GM23338 (cell line): ENCODE measurements around the gene NKX3-2. TPM values are rescaled to one million over a fixed set of nuclear protein-coding genes. Genes with fewer than 3 reads are reported as not detected.

Source experiments
- ATAC-seq: fragments of 200-7000 bp; cut with Tn5 transposase; 3 replicates; pipeline ENCODE4 v1.9.1; 2020
- DNase-seq: peaks from one replicate; pipeline ENCODE4 v3.0.0-alpha.2; 2015; ENCODE audit warnings: low spot score
- H2AFZ ChIP-seq: fragments of 200-600 bp; sonication (generic); 2 replicates; pipeline ENCODE4 v1.8.0; 2016; ENCODE audit warnings: antibody characterized with exemption, mild to moderate bottlenecking, moderate library complexity
- H3F3A ChIP-seq: fragments of 200-600 bp; sonication (generic); replicated peaks from 2 replicates; pipeline ENCODE4 v1.8.0; 2017; ENCODE audit warnings: antibody characterized with exemption, mixed run types, low read depth
- H3K27ac ChIP-seq: fragments of 200-600 bp; sonication (generic); 2 replicates; pipeline ENCODE4 v1.6.1; 2016; ENCODE audit warnings: low read depth
- H3K27me3 ChIP-seq: fragments of 200-600 bp; sonication (generic); 2 replicates; pipeline ENCODE4 v1.8.0; 2016; ENCODE audit warnings: mild to moderate bottlenecking, mixed run types, moderate library complexity; ENCODE audit not compliant: insufficient read depth
- H3K36me3 ChIP-seq: fragments of 200-600 bp; sonication (generic); 2 replicates; pipeline ENCODE4 v1.8.0; 2016; ENCODE audit warnings: mild to moderate bottlenecking; ENCODE audit not compliant: insufficient read depth
- H3K4me1 ChIP-seq: fragments of 200-600 bp; sonication (generic); 2 replicates; pipeline ENCODE4 v1.8.0; 2016; ENCODE audit warnings: mild to moderate bottlenecking, moderate library complexity; ENCODE audit not compliant: insufficient read depth
- H3K4me2 ChIP-seq: fragments of 200-600 bp; sonication (generic); 2 replicates; pipeline ENCODE4 v1.7.1; 2017; ENCODE audit warnings: mixed run types
- H3K4me3 ChIP-seq: fragments of 200-600 bp; sonication (generic); 2 replicates; pipeline ENCODE4 v1.6.1; 2016; ENCODE audit warnings: mixed run types
- H3K79me2 ChIP-seq: fragments of 200-600 bp; sonication (generic); replicated peaks from 2 replicates; pipeline ENCODE4 v1.8.0; 2017; ENCODE audit warnings: mild to moderate bottlenecking; ENCODE audit not compliant: insufficient read depth
- H3K9me2 ChIP-seq: fragments of 200-600 bp; sonication (generic); 2 replicates; pipeline ENCODE4 v1.8.0; 2017; ENCODE audit not compliant: insufficient read depth
- H4K20me1 ChIP-seq: fragments of 200-600 bp; sonication (generic); replicated peaks from 2 replicates; pipeline ENCODE4 v1.8.0; 2017; ENCODE audit warnings: mild to moderate bottlenecking; ENCODE audit not compliant: insufficient read depth
- H3K27ac Mint-ChIP-seq: 2 replicates; pipeline ENCODE4 v1.8.0; 2020; ENCODE audit warnings: inconsistent platforms, mild to moderate bottlenecking, moderate library complexity, mixed read lengths
- H3K27me3 Mint-ChIP-seq: 3 replicates; pipeline ENCODE4 v1.8.0; 2022; ENCODE audit warnings: low read depth, mild to moderate bottlenecking, moderate library complexity, mixed read lengths, inconsistent platforms; ENCODE audit not compliant: insufficient read depth, poor library complexity
- H3K36me3 Mint-ChIP-seq: 3 replicates; pipeline ENCODE4 v1.8.0; 2021; ENCODE audit warnings: low read depth, mild to moderate bottlenecking, inconsistent platforms, moderate library complexity, mixed read lengths
- H3K4me1 Mint-ChIP-seq: 3 replicates; pipeline ENCODE4 v1.8.0; 2020; ENCODE audit warnings: mild to moderate bottlenecking, inconsistent platforms, mixed read lengths
- H3K4me3 Mint-ChIP-seq: 3 replicates; pipeline ENCODE4 v1.8.0; 2021; ENCODE audit warnings: moderate library complexity, mild to moderate bottlenecking, inconsistent platforms, mixed read lengths
- H3K9me3 Mint-ChIP-seq: 3 replicates; pipeline ENCODE4 v1.8.0; 2020; ENCODE audit warnings: moderate library complexity, mild to moderate bottlenecking, inconsistent platforms, mixed read lengths
- CREB1 ChIP-seq: fragments of 250-450 bp; sonication (Bioruptor Pico); IDR thresholded peaks from 2 replicates; pipeline ENCODE4 v1.5.0; 2020; ENCODE audit warnings: low read depth, mild to moderate bottlenecking, moderate library complexity
- EZH2 ChIP-seq: fragments of 200-600 bp; sonication (generic); IDR thresholded peaks from one replicate; pipeline ENCODE4 v1.8.0; 2017; ENCODE audit warnings: antibody characterized with exemption, mild to moderate bottlenecking, low read depth; ENCODE audit not compliant: unreplicated experiment
- EZH2phosphoT487 ChIP-seq: fragments of 200-600 bp; sonication (generic); IDR thresholded peaks from one replicate; pipeline ENCODE4 v1.8.1; 2018; ENCODE audit warnings: antibody characterized with exemption; ENCODE audit not compliant: unreplicated experiment
- JUNB ChIP-seq: IDR thresholded peaks from one replicate; pipeline ENCODE4 v1.6.1; 2016; ENCODE audit warnings: antibody characterized with exemption; ENCODE audit not compliant: unreplicated experiment
- NANOG ChIP-seq: IDR thresholded peaks from 2 replicates; pipeline ENCODE4 v1.6.1; 2016; ENCODE audit warnings: antibody characterized with exemption, borderline replicate concordance
- POLR2AphosphoS5 ChIP-seq: IDR thresholded peaks from 2 replicates; pipeline ENCODE4 v1.6.1; 2016; ENCODE audit warnings: antibody characterized with exemption, low read depth
- long read RNA-seq: library from polyadenylated mRNA; unstranded; transcript quantifications from one replicate; pipeline ENCODE4 v2.0.0, GENCODE V29; 2020; ENCODE audit not compliant: unreplicated experiment
- polyA plus RNA-seq: library from polyadenylated mRNA; unstranded; fragments of >200 nt; fragmentation: Nextera tagmentation; extraction: Ambion mirVana; gene quantifications from 2 replicates; pipeline ENCODE4 v1.2.1, GENCODE V29; 2016
- total RNA-seq: library from RNA; depleted of rRNA; stranded (reverse); fragments of >200 nt; shearing (Covaris generic); gene quantifications from 2 replicates; pipeline ENCODE4 v1.2.3, GENCODE V29; 2014; rRNA removed
- TF ChIP-seq, protein P1 (sequence below): IDR thresholded peaks from one replicate; pipeline ENCODE4 v1.6.1; 2018; ENCODE audit warnings: antibody characterized with exemption; ENCODE audit not compliant: unreplicated experiment
- TF ChIP-seq, protein P2 (sequence below): fragments of 250-450 bp; sonication (Bioruptor Pico); IDR thresholded peaks from 2 replicates; pipeline ENCODE4 v1.5.0; 2020; ENCODE audit warnings: mild to moderate bottlenecking, moderate library complexity

NKX3-2 gene
- 0.14 TPM in 1 of 2 replicates, not detected in the other for total RNA-seq
- not detected in 2 replicates for polyA plus RNA-seq
- long read RNA-seq, result 0 reads

DNA sequence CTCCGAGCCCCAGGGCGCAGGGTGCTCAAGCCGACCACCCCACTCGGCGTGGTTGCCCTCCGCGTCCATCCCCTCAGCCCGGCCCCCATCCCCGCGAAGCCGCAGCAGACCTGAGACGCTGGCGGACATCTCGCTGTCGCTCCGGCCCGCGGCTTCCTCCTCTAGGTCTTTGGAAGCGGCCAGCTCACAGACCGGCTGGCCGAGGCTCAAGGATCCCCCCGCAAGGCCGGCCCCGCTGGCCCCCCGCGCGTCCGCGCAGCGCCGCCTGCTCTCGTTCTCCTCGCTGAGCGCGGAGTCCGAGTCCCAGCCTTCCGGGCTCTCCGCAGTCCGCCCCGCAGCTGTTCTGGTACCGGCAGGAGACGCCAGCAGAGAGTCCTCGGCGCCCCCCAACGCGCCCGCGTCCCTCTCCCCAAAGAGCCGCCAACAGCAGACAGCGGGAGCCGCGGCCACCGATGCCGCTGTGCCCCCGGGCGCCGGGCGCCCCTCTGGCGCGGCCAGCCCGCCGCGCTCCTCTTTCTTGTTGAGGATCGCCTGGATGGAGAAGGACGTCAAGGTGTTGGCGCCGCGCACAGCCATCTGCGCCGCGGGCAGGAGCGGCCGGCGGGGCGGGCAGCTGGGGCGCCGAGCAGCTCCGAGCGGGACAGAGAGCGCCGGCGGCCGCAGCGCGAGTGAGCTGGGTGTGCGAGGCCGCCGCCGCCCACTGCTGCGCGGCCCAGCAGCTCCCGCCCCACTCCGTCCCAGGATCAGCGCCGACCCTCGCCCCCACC is at the start of gene NKX3-2:
NKX3-2 (minus strand) TSS at position 670 of the 767 bp plus-strand sequence; CDS start at position 576, 94 bp downstream.
- Mint-ChIP-seq H3K4me1 (peaks cover 29% of the 10 kb centered on the region), H3K4me3 (peak within 1 kb of the TSS; percentile 87), H3K36me3 (peaks cover 4% of the 10 kb centered on the region; the same call in 1 of the 3 replicates), H3K27me3 (peaks cover 84% of the 10 kb centered on the region), H3K9me3 (peaks cover 4% of the 10 kb centered on the region; the same call in 2 of the 3 replicates), H3K27ac (no peak within 1 kb of the TSS)
- TF ChIP-seq EZH2 (peak; percentile 76), EZH2phosphoT487 (peak; percentile 90), POLR2AphosphoS5 (no peak), CREB1 (CRISPR knock-in tag) (0 out of 2 replicates have a peak, but pooled peaks have one; percentile 7)
- H3K27ac ChIP-seq, result no peak within 1 kb of the TSS
- H3F3A ChIP-seq, result peaks cover 31% of the 10 kb centered on the region
- peak within 1 kb of the TSS; percentile 91 for H2AFZ ChIP-seq
- H3K4me1 ChIP-seq, result peaks cover 65% of the 10 kb centered on the region
- peak; percentile 15 for ATAC-seq
- no peaks in the 10 kb centered on the region for H3K79me2 ChIP-seq
- DNase-seq, result peak; percentile 70
- H4K20me1 ChIP-seq, result peaks cover 12% of the 10 kb centered on the region
- peak within 1 kb of the TSS; percentile 81 for H3K4me2 ChIP-seq
- H3K36me3 ChIP-seq, result no peaks in the 10 kb centered on the region
- peak within 1 kb of the TSS; percentile 58 for H3K4me3 ChIP-seq
- no peaks in the 10 kb centered on the region for H3K9me2 ChIP-seq
- peaks cover 98% of the 10 kb centered on the region for H3K27me3 ChIP-seq

DNA sequence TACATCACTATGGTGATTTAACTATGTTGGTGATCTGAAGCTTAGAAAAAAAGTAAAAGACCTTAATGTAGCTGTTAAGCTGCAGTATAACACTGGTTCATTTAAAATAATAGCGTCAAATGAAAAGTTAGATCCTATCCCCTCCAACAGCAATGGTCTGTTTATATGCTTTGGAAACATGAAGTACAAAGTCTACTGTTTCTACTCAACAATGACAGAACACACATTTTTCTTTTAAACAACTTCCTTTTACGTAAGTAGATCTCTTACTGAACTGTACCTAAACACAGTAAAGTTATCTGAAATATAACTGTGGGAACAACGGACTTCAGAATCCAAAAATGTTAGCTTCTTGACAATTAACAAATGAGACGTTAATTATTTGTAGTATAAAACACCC is 47.9 kb upstream of the NKX3-2 start:
- no peaks in the 10 kb centered on the region for H3K79me2 ChIP-seq
- no peaks in the 10 kb centered on the region for H3K27me3 Mint-ChIP-seq
- H3K4me2 ChIP-seq, result no peak overlapping the region
- no peak overlapping the region for H2AFZ ChIP-seq
- DNase-seq (no peak), ATAC-seq (no peak)
- H3K36me3 Mint-ChIP-seq, result peaks cover 32% of the 10 kb centered on the region
- no peaks in the 10 kb centered on the region for H3K27me3 ChIP-seq
- TF ChIP-seq EZH2phosphoT487, result no peak
- TF ChIP-seq, protein P1, sequence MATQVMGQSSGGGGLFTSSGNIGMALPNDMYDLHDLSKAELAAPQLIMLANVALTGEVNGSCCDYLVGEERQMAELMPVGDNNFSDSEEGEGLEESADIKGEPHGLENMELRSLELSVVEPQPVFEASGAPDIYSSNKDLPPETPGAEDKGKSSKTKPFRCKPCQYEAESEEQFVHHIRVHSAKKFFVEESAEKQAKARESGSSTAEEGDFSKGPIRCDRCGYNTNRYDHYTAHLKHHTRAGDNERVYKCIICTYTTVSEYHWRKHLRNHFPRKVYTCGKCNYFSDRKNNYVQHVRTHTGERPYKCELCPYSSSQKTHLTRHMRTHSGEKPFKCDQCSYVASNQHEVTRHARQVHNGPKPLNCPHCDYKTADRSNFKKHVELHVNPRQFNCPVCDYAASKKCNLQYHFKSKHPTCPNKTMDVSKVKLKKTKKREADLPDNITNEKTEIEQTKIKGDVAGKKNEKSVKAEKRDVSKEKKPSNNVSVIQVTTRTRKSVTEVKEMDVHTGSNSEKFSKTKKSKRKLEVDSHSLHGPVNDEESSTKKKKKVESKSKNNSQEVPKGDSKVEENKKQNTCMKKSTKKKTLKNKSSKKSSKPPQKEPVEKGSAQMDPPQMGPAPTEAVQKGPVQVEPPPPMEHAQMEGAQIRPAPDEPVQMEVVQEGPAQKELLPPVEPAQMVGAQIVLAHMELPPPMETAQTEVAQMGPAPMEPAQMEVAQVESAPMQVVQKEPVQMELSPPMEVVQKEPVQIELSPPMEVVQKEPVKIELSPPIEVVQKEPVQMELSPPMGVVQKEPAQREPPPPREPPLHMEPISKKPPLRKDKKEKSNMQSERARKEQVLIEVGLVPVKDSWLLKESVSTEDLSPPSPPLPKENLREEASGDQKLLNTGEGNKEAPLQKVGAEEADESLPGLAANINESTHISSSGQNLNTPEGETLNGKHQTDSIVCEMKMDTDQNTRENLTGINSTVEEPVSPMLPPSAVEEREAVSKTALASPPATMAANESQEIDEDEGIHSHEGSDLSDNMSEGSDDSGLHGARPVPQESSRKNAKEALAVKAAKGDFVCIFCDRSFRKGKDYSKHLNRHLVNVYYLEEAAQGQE, result no peak
- TF ChIP-seq EZH2, result no peak
- TF ChIP-seq, protein P2, sequence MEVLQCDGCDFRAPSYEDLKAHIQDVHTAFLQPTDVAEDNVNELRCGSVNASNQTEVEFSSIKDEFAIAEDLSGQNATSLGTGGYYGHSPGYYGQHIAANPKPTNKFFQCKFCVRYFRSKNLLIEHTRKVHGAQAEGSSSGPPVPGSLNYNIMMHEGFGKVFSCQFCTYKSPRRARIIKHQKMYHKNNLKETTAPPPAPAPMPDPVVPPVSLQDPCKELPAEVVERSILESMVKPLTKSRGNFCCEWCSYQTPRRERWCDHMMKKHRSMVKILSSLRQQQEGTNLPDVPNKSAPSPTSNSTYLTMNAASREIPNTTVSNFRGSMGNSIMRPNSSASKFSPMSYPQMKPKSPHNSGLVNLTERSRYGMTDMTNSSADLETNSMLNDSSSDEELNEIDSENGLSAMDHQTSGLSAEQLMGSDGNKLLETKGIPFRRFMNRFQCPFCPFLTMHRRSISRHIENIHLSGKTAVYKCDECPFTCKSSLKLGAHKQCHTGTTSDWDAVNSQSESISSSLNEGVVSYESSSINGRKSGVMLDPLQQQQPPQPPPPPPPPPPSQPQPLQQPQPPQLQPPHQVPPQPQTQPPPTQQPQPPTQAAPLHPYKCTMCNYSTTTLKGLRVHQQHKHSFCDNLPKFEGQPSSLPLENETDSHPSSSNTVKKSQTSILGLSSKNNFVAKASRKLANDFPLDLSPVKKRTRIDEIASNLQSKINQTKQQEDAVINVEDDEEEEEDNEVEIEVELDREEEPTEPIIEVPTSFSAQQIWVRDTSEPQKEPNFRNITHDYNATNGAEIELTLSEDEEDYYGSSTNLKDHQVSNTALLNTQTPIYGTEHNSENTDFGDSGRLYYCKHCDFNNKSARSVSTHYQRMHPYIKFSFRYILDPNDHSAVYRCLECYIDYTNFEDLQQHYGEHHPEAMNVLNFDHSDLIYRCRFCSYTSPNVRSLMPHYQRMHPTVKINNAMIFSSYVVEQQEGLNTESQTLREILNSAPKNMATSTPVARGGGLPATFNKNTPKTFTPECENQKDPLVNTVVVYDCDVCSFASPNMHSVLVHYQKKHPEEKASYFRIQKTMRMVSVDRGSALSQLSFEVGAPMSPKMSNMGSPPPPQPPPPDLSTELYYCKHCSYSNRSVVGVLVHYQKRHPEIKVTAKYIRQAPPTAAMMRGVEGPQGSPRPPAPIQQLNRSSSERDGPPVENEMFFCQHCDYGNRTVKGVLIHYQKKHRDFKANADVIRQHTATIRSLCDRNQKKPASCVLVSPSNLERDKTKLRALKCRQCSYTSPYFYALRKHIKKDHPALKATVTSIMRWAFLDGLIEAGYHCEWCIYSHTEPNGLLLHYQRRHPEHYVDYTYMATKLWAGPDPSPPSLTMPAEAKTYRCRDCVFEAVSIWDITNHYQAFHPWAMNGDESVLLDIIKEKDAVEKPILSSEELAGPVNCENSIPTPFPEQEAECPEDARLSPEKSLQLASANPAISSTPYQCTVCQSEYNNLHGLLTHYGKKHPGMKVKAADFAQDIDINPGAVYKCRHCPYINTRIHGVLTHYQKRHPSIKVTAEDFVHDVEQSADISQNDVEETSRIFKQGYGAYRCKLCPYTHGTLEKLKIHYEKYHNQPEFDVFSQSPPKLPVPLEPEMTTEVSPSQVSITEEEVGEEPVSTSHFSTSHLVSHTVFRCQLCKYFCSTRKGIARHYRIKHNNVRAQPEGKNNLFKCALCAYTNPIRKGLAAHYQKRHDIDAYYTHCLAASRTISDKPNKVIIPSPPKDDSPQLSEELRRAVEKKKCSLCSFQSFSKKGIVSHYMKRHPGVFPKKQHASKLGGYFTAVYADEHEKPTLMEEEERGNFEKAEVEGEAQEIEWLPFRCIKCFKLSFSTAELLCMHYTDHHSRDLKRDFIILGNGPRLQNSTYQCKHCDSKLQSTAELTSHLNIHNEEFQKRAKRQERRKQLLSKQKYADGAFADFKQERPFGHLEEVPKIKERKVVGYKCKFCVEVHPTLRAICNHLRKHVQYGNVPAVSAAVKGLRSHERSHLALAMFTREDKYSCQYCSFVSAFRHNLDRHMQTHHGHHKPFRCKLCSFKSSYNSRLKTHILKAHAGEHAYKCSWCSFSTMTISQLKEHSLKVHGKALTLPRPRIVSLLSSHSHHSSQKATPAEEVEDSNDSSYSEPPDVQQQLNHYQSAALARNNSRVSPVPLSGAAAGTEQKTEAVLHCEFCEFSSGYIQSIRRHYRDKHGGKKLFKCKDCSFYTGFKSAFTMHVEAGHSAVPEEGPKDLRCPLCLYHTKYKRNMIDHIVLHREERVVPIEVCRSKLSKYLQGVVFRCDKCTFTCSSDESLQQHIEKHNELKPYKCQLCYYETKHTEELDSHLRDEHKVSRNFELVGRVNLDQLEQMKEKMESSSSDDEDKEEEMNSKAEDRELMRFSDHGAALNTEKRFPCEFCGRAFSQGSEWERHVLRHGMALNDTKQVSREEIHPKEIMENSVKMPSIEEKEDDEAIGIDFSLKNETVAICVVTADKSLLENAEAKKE (CRISPR knock-in tag), result no peak
- TF ChIP-seq JUNB, result no peak
- TF ChIP-seq NANOG, result no peak
- no peak for TF ChIP-seq CREB1 (CRISPR knock-in tag)
- no peak overlapping the region for H3K27ac ChIP-seq
- no peak overlapping the region for H3K4me3 ChIP-seq
- H3K4me1 Mint-ChIP-seq, result no peaks in the 10 kb centered on the region
- no peaks in the 10 kb centered on the region for H3K9me3 Mint-ChIP-seq
- H3F3A ChIP-seq, result no peaks in the 10 kb centered on the region
- no peak overlapping the region for H3K27ac Mint-ChIP-seq
- H3K36me3 ChIP-seq, result peaks cover 10% of the 10 kb centered on the region
- no peaks in the 10 kb centered on the region for H3K4me1 ChIP-seq
- no peaks in the 10 kb centered on the region for H3K9me2 ChIP-seq
- no peak overlapping the region for H3K4me3 Mint-ChIP-seq
- no peaks in the 10 kb centered on the region for H4K20me1 ChIP-seq
